ENCODE data around the gene ABI2.

- no peak for TF ChIP-seq CTCF (IDR thresholded peaks at IDR 0.05 in 2 of 3, conservative IDR thresholded peaks at IDR 0.05 in 1 of 3; ENCODE audit: borderline replicate concordance in 1 of 3, insufficient read depth in 1 of 3, low read depth in 2 of 3, low read length in 2 of 3)
- TF ChIP-seq EZH2 (IDR thresholded peaks at IDR 0.05), result no peak
- no peak for TF ChIP-seq EGR1 (IDR thresholded peaks at IDR 0.05; ENCODE audit: low read depth)
- no peak for TF ChIP-seq REST (IDR thresholded peaks at IDR 0.05; ENCODE audit: low read depth)
- TF ChIP-seq MAX (IDR thresholded peaks at IDR 0.05), result no peak
- TF ChIP-seq ZBTB33 (IDR thresholded peaks at IDR 0.05; ENCODE audit: extremely low read depth, insufficient replicate concordance, low read length), result no peak
- no peak for TF ChIP-seq JUND (IDR thresholded peaks at IDR 0.05)
- TF ChIP-seq YY1 (IDR thresholded peaks at IDR 0.05; ENCODE audit: extremely low read depth, insufficient replicate concordance, low read depth, low read length), result no peak
- no peak for TF ChIP-seq POLR2AphosphoS5 (IDR thresholded peaks at IDR 0.05; ENCODE audit: low read depth, low read length)
- no peak for TF ChIP-seq SP1 (IDR thresholded peaks at IDR 0.05; ENCODE audit: low read depth)
Observed at GRCh38 chr2:203366639-203367466, 38.7 kb downstream of the ABI2 start.

Data from HCT116 (cell line).